M059J (cell line): ENCODE results near the gene TTLL7. TPM values are rescaled to one million over a fixed set of nuclear protein-coding genes. Genes with fewer than 3 reads are reported as not detected.

Experiments
- DNase-seq: peaks from one replicate; pipeline ENCODE4 v3.0.0-alpha.2; 2012; ENCODE audit warnings: low read depth
- total RNA-seq: library from RNA; depleted of rRNA; stranded (reverse); fragments of >200 nt; shearing (Covaris generic); gene quantifications from 2 replicates; pipeline ENCODE4 v1.2.3, GENCODE V29; 2014; rRNA removed

TTLL7 gene
- total RNA-seq, 1 experiment from 2014 or later: 13.4 TPM

GRCh38 chr1:83822208-83822607, 176.7 kb downstream of the TTLL7 start:
- DNase-seq: peak; percentile 35

GRCh38 chr1:83819436-83819835, 179.5 kb downstream of the TTLL7 start:
- DNase-seq: no peak

GRCh38 chr1:83818916-83819315, 180.0 kb downstream of the TTLL7 start:
- peak; percentile 81 for DNase-seq

- no peak for DNase-seq
Measured at GRCh38 chr1:83816836-83817235, 182.1 kb downstream of the TTLL7 start.

- peak; percentile 48 for DNase-seq
Measured at GRCh38 chr1:83815330-83815729, 183.6 kb downstream of the TTLL7 start.

Other genes starting within 250 kb of the TTLL7 start
- 22.8 and 34.8 TPM in 2 replicates for gene PRKACB, start 145.1 kb upstream of the TTLL7 start, total RNA-seq